HFF-Myc (cell line): ENCODE measurements around the gene MDM2.
"Not testable (repeated sequence)": the region's sequence is repeated elsewhere in the genome, so short reads cannot be mapped to it uniquely, and the experiment has no call there.

Source experiments
- DNase-seq: peaks from one replicate; pipeline ENCODE4 v3.0.0-alpha.2; 2011; ENCODE audit warnings: low read depth; ENCODE audit errors: extremely low read depth
- H3K4me3 ChIP-seq: replicated peaks from 2 replicates; pipeline ENCODE4 v1.5.1; 2011; ENCODE audit warnings: low read depth, mild to moderate bottlenecking, control low read depth, low read length
- TF ChIP-seq, protein P1 (sequence below): IDR thresholded peaks from 2 replicates; pipeline ENCODE4 v1.5.1; 2012; ENCODE audit warnings: mild to moderate bottlenecking, low read depth, low read length, control low read depth; ENCODE audit errors: missing control alignments

Gene MDM2

DNA sequence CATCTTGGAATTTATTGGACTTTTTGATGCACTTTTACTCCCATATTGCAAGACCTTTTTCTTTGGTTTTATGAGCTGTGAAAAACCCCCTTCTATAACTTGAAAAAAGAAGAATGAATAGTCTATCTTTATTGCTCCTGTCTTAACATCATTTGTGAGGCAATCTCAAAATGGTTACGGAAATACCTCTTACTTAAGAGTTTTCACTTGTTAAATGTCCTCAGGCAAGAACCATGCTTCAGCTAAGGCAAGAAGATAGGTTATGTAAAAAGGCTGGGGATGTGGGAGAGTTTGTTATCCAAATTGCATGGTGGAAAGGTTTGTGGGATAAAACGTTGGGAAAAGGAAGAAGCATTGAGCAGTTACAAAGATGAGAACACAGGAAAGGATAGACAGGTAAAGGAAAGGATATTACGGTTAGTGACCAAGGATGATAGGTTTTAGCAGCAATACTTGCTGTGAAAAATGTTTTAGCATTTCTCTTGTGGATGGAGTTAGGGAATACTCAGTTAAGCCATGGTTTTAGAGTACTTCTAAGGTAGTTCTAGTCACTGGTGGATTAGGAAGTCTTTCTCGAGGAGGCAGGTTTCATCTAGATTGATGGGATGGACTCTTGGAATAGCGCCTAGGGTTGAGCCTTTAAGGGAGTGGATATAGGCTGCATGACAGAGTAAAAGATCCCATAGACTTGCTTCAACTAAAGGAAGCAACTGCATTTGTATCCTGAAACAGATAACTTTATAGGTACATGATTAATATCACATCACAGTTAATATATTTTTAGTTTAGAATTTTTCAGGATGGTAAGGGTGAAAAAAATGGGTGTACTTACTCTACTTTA lies 30.3 kb downstream of the MDM2 start:
- no peak for DNase-seq
- TF ChIP-seq, protein P1, sequence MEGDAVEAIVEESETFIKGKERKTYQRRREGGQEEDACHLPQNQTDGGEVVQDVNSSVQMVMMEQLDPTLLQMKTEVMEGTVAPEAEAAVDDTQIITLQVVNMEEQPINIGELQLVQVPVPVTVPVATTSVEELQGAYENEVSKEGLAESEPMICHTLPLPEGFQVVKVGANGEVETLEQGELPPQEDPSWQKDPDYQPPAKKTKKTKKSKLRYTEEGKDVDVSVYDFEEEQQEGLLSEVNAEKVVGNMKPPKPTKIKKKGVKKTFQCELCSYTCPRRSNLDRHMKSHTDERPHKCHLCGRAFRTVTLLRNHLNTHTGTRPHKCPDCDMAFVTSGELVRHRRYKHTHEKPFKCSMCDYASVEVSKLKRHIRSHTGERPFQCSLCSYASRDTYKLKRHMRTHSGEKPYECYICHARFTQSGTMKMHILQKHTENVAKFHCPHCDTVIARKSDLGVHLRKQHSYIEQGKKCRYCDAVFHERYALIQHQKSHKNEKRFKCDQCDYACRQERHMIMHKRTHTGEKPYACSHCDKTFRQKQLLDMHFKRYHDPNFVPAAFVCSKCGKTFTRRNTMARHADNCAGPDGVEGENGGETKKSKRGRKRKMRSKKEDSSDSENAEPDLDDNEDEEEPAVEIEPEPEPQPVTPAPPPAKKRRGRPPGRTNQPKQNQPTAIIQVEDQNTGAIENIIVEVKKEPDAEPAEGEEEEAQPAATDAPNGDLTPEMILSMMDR, result no peak

DNA sequence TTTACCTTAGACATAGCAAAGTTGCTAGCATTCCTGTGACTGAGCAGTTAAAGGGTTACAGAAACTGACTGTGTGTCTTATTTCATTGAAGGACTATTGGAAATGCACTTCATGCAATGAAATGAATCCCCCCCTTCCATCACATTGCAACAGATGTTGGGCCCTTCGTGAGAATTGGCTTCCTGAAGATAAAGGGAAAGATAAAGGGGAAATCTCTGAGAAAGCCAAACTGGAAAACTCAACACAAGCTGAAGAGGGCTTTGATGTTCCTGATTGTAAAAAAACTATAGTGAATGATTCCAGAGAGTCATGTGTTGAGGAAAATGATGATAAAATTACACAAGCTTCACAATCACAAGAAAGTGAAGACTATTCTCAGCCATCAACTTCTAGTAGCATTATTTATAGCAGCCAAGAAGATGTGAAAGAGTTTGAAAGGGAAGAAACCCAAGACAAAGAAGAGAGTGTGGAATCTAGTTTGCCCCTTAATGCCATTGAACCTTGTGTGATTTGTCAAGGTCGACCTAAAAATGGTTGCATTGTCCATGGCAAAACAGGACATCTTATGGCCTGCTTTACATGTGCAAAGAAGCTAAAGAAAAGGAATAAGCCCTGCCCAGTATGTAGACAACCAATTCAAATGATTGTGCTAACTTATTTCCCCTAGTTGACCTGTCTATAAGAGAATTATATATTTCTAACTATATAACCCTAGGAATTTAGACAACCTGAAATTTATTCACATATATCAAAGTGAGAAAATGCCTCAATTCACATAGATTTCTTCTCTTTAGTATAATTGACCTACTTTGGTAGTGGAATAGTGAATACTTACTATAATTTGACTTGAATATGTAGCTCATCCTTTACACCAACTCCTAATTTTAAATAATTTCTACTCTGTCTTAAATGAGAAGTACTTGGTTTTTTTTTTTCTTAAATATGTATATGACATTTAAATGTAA lies 31.5 kb downstream of the MDM2 start:
- no peak for DNase-seq
- TF ChIP-seq, protein P1, result no peak
- H3K4me3 ChIP-seq, result no peak overlapping the region

More for the DNA sequence above, 30.3 kb downstream of the MDM2 start:
- H3K4me3 ChIP-seq, result no peak overlapping the region

DNA sequence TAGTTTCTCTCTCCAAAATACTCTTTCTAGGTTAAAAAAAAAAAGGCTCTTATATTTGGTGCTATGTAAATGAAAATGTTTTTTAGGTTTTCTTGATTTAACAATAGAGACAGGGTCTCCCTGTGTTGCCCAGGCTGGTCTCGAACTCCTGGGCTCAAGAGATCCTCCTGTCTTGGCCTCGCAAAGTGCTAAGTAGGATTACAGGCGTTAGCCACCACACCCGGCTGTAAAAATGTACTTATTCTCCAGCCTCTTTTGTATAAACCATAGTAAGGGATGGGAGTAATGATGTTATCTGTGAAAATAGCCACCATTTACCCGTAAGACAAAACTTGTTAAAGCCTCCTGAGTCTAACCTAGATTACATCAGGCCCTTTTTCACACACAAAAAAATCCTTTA lies 33.2 kb downstream of the MDM2 start:
- DNase-seq, H3K4me3 ChIP-seq: not testable (repeated sequence)

DNA sequence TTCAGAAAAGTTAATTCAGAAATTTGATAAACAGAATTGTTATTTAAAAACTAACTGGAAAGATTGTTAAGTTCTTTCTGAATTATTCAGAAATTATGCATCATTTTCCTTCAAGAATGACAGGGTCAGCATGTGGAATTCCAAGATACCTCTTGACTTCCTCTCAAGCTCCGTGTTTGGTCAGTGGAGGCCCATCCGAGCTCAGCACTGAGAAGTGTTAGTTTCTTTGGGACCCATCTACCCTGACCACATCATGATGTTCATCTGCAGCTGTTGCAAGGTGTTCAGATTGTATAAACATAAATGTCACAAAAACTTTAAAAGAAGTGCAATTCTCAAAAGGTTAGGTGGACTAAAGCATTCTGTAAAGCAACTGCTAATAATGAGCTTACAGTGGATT lies 33.7 kb downstream of the MDM2 start:
- TF ChIP-seq, protein P1, result no peak
- DNase-seq, result no peak
- no peak overlapping the region for H3K4me3 ChIP-seq

DNA sequence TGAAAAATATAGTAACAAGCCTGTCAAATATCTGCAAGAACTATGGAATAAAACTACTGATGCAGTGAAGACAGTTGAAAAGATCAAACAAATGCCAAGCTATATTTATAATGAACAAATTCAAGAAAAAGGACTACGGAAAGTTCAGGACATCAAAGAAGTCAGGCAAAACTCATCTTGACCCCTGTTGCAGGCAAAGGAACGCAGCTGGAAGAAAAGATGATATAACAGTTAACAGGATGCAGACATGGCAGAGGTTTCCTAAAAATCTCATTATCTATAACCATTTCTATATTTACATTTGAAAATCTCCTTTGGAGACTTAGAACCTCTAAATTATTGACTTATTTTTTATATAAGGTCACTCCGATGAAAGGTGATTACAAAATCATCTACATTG lies 34.1 kb downstream of the MDM2 start:
- no peak overlapping the region for H3K4me3 ChIP-seq
- no peak for DNase-seq
- TF ChIP-seq, protein P1, result no peak

DNA sequence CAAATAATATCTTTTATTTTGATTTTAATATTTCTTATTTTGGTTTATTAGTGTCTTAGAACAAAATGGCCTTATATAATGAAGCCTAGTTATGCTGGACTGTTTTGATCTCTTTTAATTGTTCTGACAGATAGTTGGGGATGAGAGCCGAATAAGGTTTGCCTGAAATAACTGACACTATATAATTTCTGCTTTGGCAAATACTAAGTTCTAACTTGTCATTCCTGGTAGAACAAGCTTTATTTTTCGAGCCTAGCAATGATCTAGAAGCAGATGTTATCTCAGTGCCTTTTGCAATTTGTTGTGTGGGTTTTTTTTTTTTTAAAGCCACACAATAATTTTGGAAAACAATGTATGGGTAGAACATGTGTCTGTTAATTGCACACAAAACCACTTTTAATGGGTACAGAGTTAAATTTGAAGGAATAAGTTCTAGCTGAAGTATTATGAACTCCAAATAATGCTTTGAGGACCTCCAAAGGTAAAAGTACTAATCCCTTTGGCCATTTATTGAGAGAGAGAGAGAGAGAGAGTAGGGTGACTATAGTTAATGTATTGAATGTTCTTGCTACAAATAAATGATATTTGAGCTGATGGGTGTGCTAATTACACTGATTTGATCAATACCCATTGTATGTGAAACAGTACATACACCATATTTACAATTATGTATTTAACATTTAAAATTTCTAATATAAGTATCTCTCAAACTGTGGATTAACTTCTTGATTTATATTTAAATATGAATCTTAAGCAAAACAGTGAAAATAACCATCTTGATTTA lies 35.0 kb downstream of the MDM2 start:
- TF ChIP-seq, protein P1, result no peak
- no peak overlapping the region for H3K4me3 ChIP-seq
- DNase-seq, result no peak
